Left ventricle myocardium inferior (tissue), 1 donor: Measurements from ENCODE around the gene TMEM43. TPM values are rescaled to one million over a fixed set of nuclear protein-coding genes. Genes with fewer than 3 reads are reported as not detected.
"Not testable (repeated sequence)": the region's sequence is repeated elsewhere in the genome, so short reads cannot be mapped to it uniquely, and the experiment has no call there.

ENCODE experiments used
- DNase-seq: peaks from one replicate; pipeline ENCODE4 v3.0.0-alpha.2; 2020
- H3K27ac ChIP-seq: fragments of 200-600 bp; replicated peaks from 2 replicates; pipeline ENCODE4 v1.8.0; 2021
- H3K27me3 ChIP-seq: fragments of 200-600 bp; 2 replicates; pipeline ENCODE4 v1.8.0; 2021; ENCODE audit warnings: low read depth
- H3K36me3 ChIP-seq: fragments of 200-600 bp; 2 replicates; pipeline ENCODE4 v1.8.0; 2021
- H3K4me1 ChIP-seq: fragments of 200-600 bp; 2 replicates; pipeline ENCODE4 v1.8.0; 2021
- H3K4me3 ChIP-seq: fragments of 200-600 bp; 2 replicates; pipeline ENCODE4 v1.8.0; 2021; ENCODE audit warnings: mild to moderate bottlenecking, moderate library complexity
- H3K9me3 ChIP-seq: fragments of 200-600 bp; replicated peaks from 2 replicates; pipeline ENCODE4 v1.8.0; 2021
- CTCF ChIP-seq: fragments of 200-600 bp; IDR thresholded peaks from 2 replicates; pipeline ENCODE4 v1.8.0; 2021; ENCODE audit warnings: antibody characterized with exemption, mild to moderate bottlenecking, borderline replicate concordance
- intact Hi-C: fragments of 100-400 bp; cut with micrococcal nuclease; formaldehyde crosslinking; loops from one replicate; pipeline ENCODE4 v1.11.0; 2022
- long read RNA-seq: library from polyadenylated mRNA; unstranded; transcript quantifications from one replicate; pipeline ENCODE4 v2.0.0, GENCODE V29; 2021
- total RNA-seq: library from RNA; stranded (reverse); fragmentation: NEBNext Ultra II Directional; extraction: Animal tissue kit (Norgen Biotek cat#: 25700); gene quantifications from one replicate; pipeline ENCODE4 v1.2.1, GENCODE V29; 2021
- donor health status: DM: no; HTN: yes; CAD: no; lungs with severe emphysema.

The TMEM43 gene
- 44.4 TPM for total RNA-seq
- long read RNA-seq, transcript TMEM43-201 (12 exons, 3,341 nt), result major isoform, 162 of 183 reads
- long read RNA-seq, partial matches to known transcripts, result 11 of 183 reads
- long read RNA-seq, other reads (novel, unspliced or antisense), result 10 of 183 reads

GRCh38 chr3:14124615-14125192, at the start of gene TMEM43, which contains the start of gene CHCHD4:
Gene TMEM43, plus strand, starts transcription at chr3:14125052. Its CDS starts 142 bp downstream, at chr3:14125194.
Gene CHCHD4, minus strand, starts transcription at chr3:14124870. Its CDS starts 194 bp downstream, at chr3:14124676.
- intact Hi-C loops, result no loop called here
- DNase-seq, result peak; percentile 100
- peak within 1 kb of the TSS; percentile 75 for H3K4me3 ChIP-seq
- H3K9me3 ChIP-seq, result no peaks in the 10 kb centered on the region
- H3K27me3 ChIP-seq, result no peaks in the 10 kb centered on the region
- TF ChIP-seq CTCF, result no peak
- H3K27ac ChIP-seq, result peak within 1 kb of the TSS; percentile 90
- peaks cover 56% of the 10 kb centered on the region for H3K4me1 ChIP-seq
- peaks cover 41% of the 10 kb centered on the region for H3K36me3 ChIP-seq

GRCh38 chr3:14075233-14075632, 49.6 kb upstream of the TMEM43 start:
- H3K4me3 ChIP-seq, intact Hi-C loops: not testable (repeated sequence)

GRCh38 chr3:14077310-14077709, 47.5 kb upstream of the TMEM43 start:
- Histone ChIP-seq H3K9me3 (peaks cover 9% of the 10 kb centered on the region), H3K27ac (no peak overlapping the region), H3K27me3 (no peaks in the 10 kb centered on the region), H3K4me3 (no peak overlapping the region), H3K4me1 (no peaks in the 10 kb centered on the region), H3K36me3 (no peaks in the 10 kb centered on the region)
- DNase-seq, result no peak
- TF ChIP-seq CTCF, result no peak
- intact Hi-C loops, result no loop called here

More at GRCh38 chr3:14075233-14075632, 49.6 kb upstream of the TMEM43 start:
- H3K27ac ChIP-seq, H3K27me3 ChIP-seq, H3K4me1 ChIP-seq, H3K36me3 ChIP-seq, DNase-seq: not testable (repeated sequence)
- H3K9me3 ChIP-seq, result peaks cover 14% of the 10 kb centered on the region

- Histone ChIP-seq H3K27me3 (no peaks in the 10 kb centered on the region), H3K27ac (no peak overlapping the region), H3K4me3 (no peak overlapping the region), H3K9me3 (peaks cover under 1% of the 10 kb centered on the region), H3K4me1 (no peaks in the 10 kb centered on the region), H3K36me3 (no peaks in the 10 kb centered on the region)
- no peak for DNase-seq
- no peak for TF ChIP-seq CTCF
- intact Hi-C loops, result no loop called here
These were observed 42.7 kb upstream of the TMEM43 start for GRCh38 chr3:14082108-14082657.

GRCh38 chr3:14087461-14087860, 37.4 kb upstream of the TMEM43 start:
- H3K36me3 ChIP-seq, H3K4me1 ChIP-seq, H3K27ac ChIP-seq, intact Hi-C loops, H3K4me3 ChIP-seq, DNase-seq, H3K27me3 ChIP-seq: not testable (repeated sequence)
- peaks cover 21% of the 10 kb centered on the region for H3K9me3 ChIP-seq

- peaks cover 30% of the 10 kb centered on the region for H3K27me3 ChIP-seq
- H3K4me3 ChIP-seq, H3K4me1 ChIP-seq, H3K27ac ChIP-seq, DNase-seq, H3K36me3 ChIP-seq, intact Hi-C loops: not testable (repeated sequence)
- peaks cover 21% of the 10 kb centered on the region for H3K9me3 ChIP-seq
These were observed 32.9 kb upstream of the TMEM43 start for GRCh38 chr3:14091959-14092358.

GRCh38 chr3:14092464-14092863, 32.4 kb upstream of the TMEM43 start:
- H3K9me3 ChIP-seq, result peaks cover 19% of the 10 kb centered on the region
- H3K4me3 ChIP-seq, result no peak overlapping the region
- H3K36me3 ChIP-seq, result no peaks in the 10 kb centered on the region
- TF ChIP-seq CTCF, result no peak
- intact Hi-C loops, result no loop called here
- DNase-seq, result no peak
- H3K27ac ChIP-seq, result no peak overlapping the region
- no peaks in the 10 kb centered on the region for H3K4me1 ChIP-seq
- peaks cover 30% of the 10 kb centered on the region for H3K27me3 ChIP-seq
